ENCODE results near the gene LRRC75A.

DNA sequence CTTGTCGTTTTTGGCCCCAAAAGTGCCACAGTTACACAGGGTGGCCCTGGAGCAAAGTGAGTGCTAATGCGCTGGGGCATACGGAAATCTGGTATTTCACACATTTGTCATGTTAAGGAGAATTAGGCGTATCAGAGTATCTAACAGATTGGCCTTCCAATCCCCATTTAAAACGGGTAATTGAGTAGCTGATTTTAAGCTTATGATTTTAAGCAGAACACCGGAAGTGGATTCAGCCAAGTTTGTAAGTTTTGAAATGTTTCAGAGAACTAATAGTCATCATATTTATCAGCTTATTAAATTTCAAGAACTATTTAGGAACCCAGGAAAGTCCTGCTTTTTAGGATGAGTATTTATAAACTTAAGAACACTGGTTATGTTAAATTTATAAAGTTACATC is 19.5 kb downstream of the LRRC75A start:
- TF ChIP-seq, protein P1, sequence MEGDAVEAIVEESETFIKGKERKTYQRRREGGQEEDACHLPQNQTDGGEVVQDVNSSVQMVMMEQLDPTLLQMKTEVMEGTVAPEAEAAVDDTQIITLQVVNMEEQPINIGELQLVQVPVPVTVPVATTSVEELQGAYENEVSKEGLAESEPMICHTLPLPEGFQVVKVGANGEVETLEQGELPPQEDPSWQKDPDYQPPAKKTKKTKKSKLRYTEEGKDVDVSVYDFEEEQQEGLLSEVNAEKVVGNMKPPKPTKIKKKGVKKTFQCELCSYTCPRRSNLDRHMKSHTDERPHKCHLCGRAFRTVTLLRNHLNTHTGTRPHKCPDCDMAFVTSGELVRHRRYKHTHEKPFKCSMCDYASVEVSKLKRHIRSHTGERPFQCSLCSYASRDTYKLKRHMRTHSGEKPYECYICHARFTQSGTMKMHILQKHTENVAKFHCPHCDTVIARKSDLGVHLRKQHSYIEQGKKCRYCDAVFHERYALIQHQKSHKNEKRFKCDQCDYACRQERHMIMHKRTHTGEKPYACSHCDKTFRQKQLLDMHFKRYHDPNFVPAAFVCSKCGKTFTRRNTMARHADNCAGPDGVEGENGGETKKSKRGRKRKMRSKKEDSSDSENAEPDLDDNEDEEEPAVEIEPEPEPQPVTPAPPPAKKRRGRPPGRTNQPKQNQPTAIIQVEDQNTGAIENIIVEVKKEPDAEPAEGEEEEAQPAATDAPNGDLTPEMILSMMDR (IDR thresholded peaks at IDR 0.05), result no peak
- no peak for TF ChIP-seq EP300 (IDR thresholded peaks at IDR 0.05)
